Loucy (cell line): ENCODE results near the gene PLA2G4E.

Experiments
- H2AFZ ChIP-seq: fragments of 200-600 bp; sonication (generic); 2 replicates; pipeline ENCODE4 v1.6.0; 2016; ENCODE audit warnings: antibody characterized with exemption, mild to moderate bottlenecking, low read length, moderate library complexity
- H3F3A ChIP-seq: fragments of 200-600 bp; 2 replicates; pipeline ENCODE4 v1.6.0; 2016; ENCODE audit warnings: antibody characterized with exemption, low read depth, mild to moderate bottlenecking
- H3K27me3 ChIP-seq: fragments of 200-600 bp; sonication (generic); 2 replicates; pipeline ENCODE4 v1.6.1; 2014; ENCODE audit warnings: low read length, mild to moderate bottlenecking; ENCODE audit not compliant: insufficient read depth, poor library complexity, severe bottlenecking
- H3K36me3 ChIP-seq: fragments of 200-600 bp; sonication (generic); 2 replicates; pipeline ENCODE4 v1.6.1; 2016; ENCODE audit warnings: low read length; ENCODE audit not compliant: insufficient read depth
- H3K4me1 ChIP-seq: fragments of 200-600 bp; sonication (generic); 2 replicates; pipeline ENCODE4 v1.5.1; 2014; ENCODE audit warnings: low read length, mild to moderate bottlenecking; ENCODE audit not compliant: insufficient read depth, poor library complexity, severe bottlenecking
- H3K4me2 ChIP-seq: fragments of 200-600 bp; sonication (generic); 2 replicates; pipeline ENCODE4 v1.6.0; 2014; ENCODE audit warnings: antibody characterized with exemption, low read length, low read depth, mild to moderate bottlenecking; ENCODE audit not compliant: poor library complexity, severe bottlenecking
- H3K4me3 ChIP-seq: fragments of 200-600 bp; sonication (generic); 2 replicates; pipeline ENCODE4 v1.5.1; 2014; ENCODE audit warnings: low read length, mild to moderate bottlenecking, mixed read lengths; ENCODE audit not compliant: poor library complexity, severe bottlenecking
- H3K79me2 ChIP-seq: fragments of 200-600 bp; sonication (generic); 2 replicates; pipeline ENCODE4 v1.6.1; 2014; ENCODE audit warnings: low read length; ENCODE audit not compliant: insufficient read depth
- H3K9ac ChIP-seq: fragments of 200-600 bp; sonication (generic); 2 replicates; pipeline ENCODE4 v1.6.0; 2014; ENCODE audit warnings: mild to moderate bottlenecking, low read depth, low read length, moderate library complexity; ENCODE audit not compliant: poor library complexity, severe bottlenecking
- H3K9me2 ChIP-seq: fragments of 200-600 bp; sonication (generic); replicated peaks from 2 replicates; pipeline ENCODE4 v1.6.1; 2016; ENCODE audit warnings: low read depth, low read length, mixed read lengths
- H3K9me3 ChIP-seq: fragments of 200-600 bp; sonication (generic); 2 replicates; pipeline ENCODE4 v1.6.1; 2014; ENCODE audit warnings: mild to moderate bottlenecking, antibody characterized with exemption, low read length, low read depth; ENCODE audit not compliant: insufficient read depth
- H4K20me1 ChIP-seq: fragments of 200-600 bp; sonication (generic); 2 replicates; pipeline ENCODE4 v1.6.0; 2014; ENCODE audit warnings: antibody characterized with exemption, low read length, mild to moderate bottlenecking; ENCODE audit not compliant: insufficient read depth, poor library complexity, severe bottlenecking
- CTCF ChIP-seq: fragments of 200-600 bp; sonication (generic); conservative IDR thresholded peaks from 2 replicates; pipeline ENCODE4 v1.5.1; 2014; ENCODE audit warnings: mild to moderate bottlenecking, antibody characterized with exemption, low read length
- EZH2phosphoT487 ChIP-seq: fragments of 200-600 bp; IDR thresholded peaks from 2 replicates; pipeline ENCODE4 v1.6.1; 2018; ENCODE audit warnings: antibody characterized with exemption, mild to moderate bottlenecking, moderate library complexity, borderline replicate concordance

Gene PLA2G4E

GRCh38 chr15:42050484-42051255 lies 29.8 kb upstream of the PLA2G4E start:
- Histone ChIP-seq H3K36me3 (no peaks in the 10 kb centered on the region), H3F3A (no peaks in the 10 kb centered on the region; the same call in 1 of the 2 replicates), H2AFZ (no peak overlapping the region), H3K9ac (no peak overlapping the region), H3K27me3 (no peaks in the 10 kb centered on the region), H3K9me2 (no peaks in the 10 kb centered on the region), H3K4me1 (no peaks in the 10 kb centered on the region), H3K79me2 (no peaks in the 10 kb centered on the region), H3K9me3 (no peaks in the 10 kb centered on the region), H3K4me2 (no peak overlapping the region), H3K4me3 (no peak overlapping the region), H4K20me1 (no peaks in the 10 kb centered on the region)
- no peak for TF ChIP-seq EZH2phosphoT487
- TF ChIP-seq CTCF, result no peak

GRCh38 chr15:42048821-42049200 lies 28.0 kb upstream of the PLA2G4E start:
- no peak overlapping the region for H3K9ac ChIP-seq
- H3K9me3 ChIP-seq, result no peaks in the 10 kb centered on the region
- no peaks in the 10 kb centered on the region for H3K4me1 ChIP-seq
- no peaks in the 10 kb centered on the region for H3F3A ChIP-seq
- no peaks in the 10 kb centered on the region for H3K9me2 ChIP-seq
- no peak overlapping the region for H3K4me2 ChIP-seq
- H4K20me1 ChIP-seq, result no peaks in the 10 kb centered on the region
- H3K27me3 ChIP-seq, result no peaks in the 10 kb centered on the region
- no peak overlapping the region for H2AFZ ChIP-seq
- TF ChIP-seq EZH2phosphoT487 (no peak), CTCF (no peak)
- no peaks in the 10 kb centered on the region for H3K79me2 ChIP-seq
- H3K4me3 ChIP-seq, result no peak overlapping the region
- no peaks in the 10 kb centered on the region for H3K36me3 ChIP-seq

- no peaks in the 10 kb centered on the region for H3F3A ChIP-seq
- no peak for TF ChIP-seq CTCF
- TF ChIP-seq EZH2phosphoT487, result no peak
- H3K9me3 ChIP-seq, result no peaks in the 10 kb centered on the region
- no peak overlapping the region for H3K4me3 ChIP-seq
- no peak overlapping the region for H2AFZ ChIP-seq
- H3K9me2 ChIP-seq, result no peaks in the 10 kb centered on the region
- H3K79me2 ChIP-seq, result no peaks in the 10 kb centered on the region
- no peaks in the 10 kb centered on the region for H3K4me1 ChIP-seq
- no peaks in the 10 kb centered on the region for H4K20me1 ChIP-seq
- H3K9ac ChIP-seq, result no peak overlapping the region
- no peak overlapping the region for H3K4me2 ChIP-seq
- H3K27me3 ChIP-seq, result no peaks in the 10 kb centered on the region
- no peaks in the 10 kb centered on the region for H3K36me3 ChIP-seq
These were observed 27.4 kb upstream of the PLA2G4E start for GRCh38 chr15:42048080-42048820.
